PC-9 (cell line): ENCODE results near the gene CD151. TPM values are rescaled to one million over a fixed set of nuclear protein-coding genes. Genes with fewer than 3 reads are reported as not detected.

Experiments used
- BruUV-seq: library from RNA; stranded (reverse); fragments of 400-500 nt; replicated peaks from 2 replicates; lab custom pipeline; 2021; lab: Mats Ljungman, UMichigan
- CTCF ChIA-PET: fragments of 300-600 bp; sonication (Branson Sonifier 250); formaldehyde crosslinking; loops from one replicate; lab custom pipeline; 2022; ENCODE audit warnings: antibody characterized with exemption; lab: Charles Lee
- POLR2A ChIA-PET: fragments of 300-600 bp; sonication (Branson Sonifier 250); formaldehyde crosslinking; loops from one replicate; lab custom pipeline; 2022; ENCODE audit warnings: antibody characterized with exemption; ENCODE audit not compliant: unreplicated experiment; lab: Charles Lee
- DNase-seq, 2 experiments: peaks; one replicate each; pipeline versions ENCODE4 v3.0.0 to v3.0.0-alpha.2; 2015 to 2022; ENCODE audit warnings: mixed read lengths in 1 of 2
- H2AFZ ChIP-seq: fragments of 200-600 bp; sonication (generic); 2 replicates; pipeline ENCODE4 v1.8.1; 2017; ENCODE audit warnings: antibody characterized with exemption
- H3F3A ChIP-seq: fragments of 200-600 bp; sonication (generic); 2 replicates; pipeline ENCODE4 v1.8.1; 2017; ENCODE audit warnings: antibody characterized with exemption, mild to moderate bottlenecking, low read depth; ENCODE audit not compliant: insufficient read depth
- H3K27ac ChIP-seq: fragments of 200-600 bp; sonication (generic); 2 replicates; pipeline ENCODE4 v1.6.1; 2016; ENCODE audit warnings: mixed run types
- H3K27me3 ChIP-seq: fragments of 200-600 bp; sonication (generic); 2 replicates; pipeline ENCODE4 v1.6.1; 2016; ENCODE audit warnings: low read depth, mixed run types; ENCODE audit not compliant: insufficient read depth
- H3K36me3 ChIP-seq: fragments of 200-600 bp; sonication (generic); 2 replicates; pipeline ENCODE4 v1.6.1; 2016; ENCODE audit warnings: low read depth, mixed run types
- H3K4me1 ChIP-seq: fragments of 200-600 bp; sonication (generic); replicated peaks from 2 replicates; pipeline ENCODE4 v1.6.1; 2016; ENCODE audit warnings: mixed run types; ENCODE audit not compliant: insufficient read depth
- H3K4me2 ChIP-seq: fragments of 200-600 bp; sonication (generic); 2 replicates; pipeline ENCODE4 v1.6.1; 2017; ENCODE audit warnings: mixed run types
- H3K4me3 ChIP-seq: fragments of 200-600 bp; sonication (generic); 2 replicates; pipeline ENCODE4 v1.6.1; 2016; ENCODE audit warnings: mixed run types
- H3K79me2 ChIP-seq: fragments of 200-600 bp; sonication (generic); 2 replicates; pipeline ENCODE4 v1.6.1; 2017; ENCODE audit warnings: low read depth, mixed run types
- H3K9me2 ChIP-seq: fragments of 200-600 bp; sonication (generic); 2 replicates; pipeline ENCODE4 v1.8.1; 2017; ENCODE audit warnings: mild to moderate bottlenecking; ENCODE audit not compliant: insufficient read depth
- H3K9me3 ChIP-seq: fragments of 200-600 bp; sonication (generic); 2 replicates; pipeline ENCODE4 v1.8.1; 2016; ENCODE audit warnings: low read depth; ENCODE audit not compliant: insufficient read depth
- H4K20me1 ChIP-seq: fragments of 200-600 bp; sonication (generic); 2 replicates; pipeline ENCODE4 v1.8.1; 2017; ENCODE audit not compliant: insufficient read depth
- EZH2 ChIP-seq: fragments of 200-600 bp; sonication (generic); IDR thresholded peaks from 2 replicates; pipeline ENCODE4 v1.8.0; 2017; ENCODE audit warnings: antibody characterized with exemption, low read depth
- intact Hi-C: fragments of 100-400 bp; cut with micrococcal nuclease; formaldehyde crosslinking; loops from one replicate; pipeline ENCODE4 v1.10.0; 2022; ENCODE audit not compliant: unreplicated experiment
- total RNA-seq: library from RNA; stranded (reverse); gene quantifications from 2 replicates; pipeline ENCODE4 v1.2.3, GENCODE V29; 2021
- TF ChIP-seq, protein P1 (sequence below): fragments of 200-600 bp; sonication (generic); conservative IDR thresholded peaks from 2 replicates; pipeline ENCODE4 v1.6.1; 2017; ENCODE audit warnings: mixed run types, antibody characterized with exemption, mild to moderate bottlenecking, moderate library complexity

CD151 gene
- total RNA-seq, 1 experiment from 2014 or later: 184 TPM

DNA sequence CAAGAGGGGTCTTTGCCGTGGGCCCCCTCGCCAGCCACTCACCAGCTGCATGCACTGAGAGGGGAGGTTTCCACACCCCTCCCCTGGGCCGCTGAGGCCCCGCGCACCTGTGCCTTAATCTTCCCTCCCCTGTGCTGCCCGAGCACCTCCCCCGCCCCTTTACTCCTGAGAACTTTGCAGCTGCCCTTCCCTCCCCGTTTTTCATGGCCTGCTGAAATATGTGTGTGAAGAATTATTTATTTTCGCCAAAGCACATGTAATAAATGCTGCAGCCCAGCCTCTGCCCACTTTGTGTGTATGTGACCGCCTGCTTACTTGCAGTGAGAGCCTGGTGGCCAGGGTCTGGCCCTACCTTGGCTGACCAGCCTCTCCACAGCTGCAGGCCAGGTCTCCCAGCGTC, 7.8 kb upstream of the CD151 start:
- H3F3A ChIP-seq: peaks cover 14% of the 10 kb centered on the region; the same call in 1 of the 2 replicates
- intact Hi-C loops: no loop called here
- BruUV-seq: no TSS peak
- no peak overlapping the region for H2AFZ ChIP-seq
- TF ChIP-seq, protein P1, sequence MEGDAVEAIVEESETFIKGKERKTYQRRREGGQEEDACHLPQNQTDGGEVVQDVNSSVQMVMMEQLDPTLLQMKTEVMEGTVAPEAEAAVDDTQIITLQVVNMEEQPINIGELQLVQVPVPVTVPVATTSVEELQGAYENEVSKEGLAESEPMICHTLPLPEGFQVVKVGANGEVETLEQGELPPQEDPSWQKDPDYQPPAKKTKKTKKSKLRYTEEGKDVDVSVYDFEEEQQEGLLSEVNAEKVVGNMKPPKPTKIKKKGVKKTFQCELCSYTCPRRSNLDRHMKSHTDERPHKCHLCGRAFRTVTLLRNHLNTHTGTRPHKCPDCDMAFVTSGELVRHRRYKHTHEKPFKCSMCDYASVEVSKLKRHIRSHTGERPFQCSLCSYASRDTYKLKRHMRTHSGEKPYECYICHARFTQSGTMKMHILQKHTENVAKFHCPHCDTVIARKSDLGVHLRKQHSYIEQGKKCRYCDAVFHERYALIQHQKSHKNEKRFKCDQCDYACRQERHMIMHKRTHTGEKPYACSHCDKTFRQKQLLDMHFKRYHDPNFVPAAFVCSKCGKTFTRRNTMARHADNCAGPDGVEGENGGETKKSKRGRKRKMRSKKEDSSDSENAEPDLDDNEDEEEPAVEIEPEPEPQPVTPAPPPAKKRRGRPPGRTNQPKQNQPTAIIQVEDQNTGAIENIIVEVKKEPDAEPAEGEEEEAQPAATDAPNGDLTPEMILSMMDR: no peak
- TF ChIP-seq EZH2: no peak
- H3K9me3 ChIP-seq: no peaks in the 10 kb centered on the region
- peaks cover 26% of the 10 kb centered on the region for H4K20me1 ChIP-seq
- peak overlapping the region; percentile 84 for H3K4me2 ChIP-seq
- H3K4me1 ChIP-seq: peaks cover 33% of the 10 kb centered on the region
- H3K79me2 ChIP-seq: peaks cover 19% of the 10 kb centered on the region
- no peaks in the 10 kb centered on the region for H3K27me3 ChIP-seq
- CTCF ChIA-PET: no interaction called here
- H3K9me2 ChIP-seq: no peaks in the 10 kb centered on the region
- POLR2A ChIA-PET: no interaction called here
- H3K36me3 ChIP-seq: no peaks in the 10 kb centered on the region
- H3K27ac ChIP-seq: no peak overlapping the region
- H3K4me3 ChIP-seq: no peak overlapping the region
- peak in 1 of 2 experiments; percentile 0 for DNase-seq

DNA sequence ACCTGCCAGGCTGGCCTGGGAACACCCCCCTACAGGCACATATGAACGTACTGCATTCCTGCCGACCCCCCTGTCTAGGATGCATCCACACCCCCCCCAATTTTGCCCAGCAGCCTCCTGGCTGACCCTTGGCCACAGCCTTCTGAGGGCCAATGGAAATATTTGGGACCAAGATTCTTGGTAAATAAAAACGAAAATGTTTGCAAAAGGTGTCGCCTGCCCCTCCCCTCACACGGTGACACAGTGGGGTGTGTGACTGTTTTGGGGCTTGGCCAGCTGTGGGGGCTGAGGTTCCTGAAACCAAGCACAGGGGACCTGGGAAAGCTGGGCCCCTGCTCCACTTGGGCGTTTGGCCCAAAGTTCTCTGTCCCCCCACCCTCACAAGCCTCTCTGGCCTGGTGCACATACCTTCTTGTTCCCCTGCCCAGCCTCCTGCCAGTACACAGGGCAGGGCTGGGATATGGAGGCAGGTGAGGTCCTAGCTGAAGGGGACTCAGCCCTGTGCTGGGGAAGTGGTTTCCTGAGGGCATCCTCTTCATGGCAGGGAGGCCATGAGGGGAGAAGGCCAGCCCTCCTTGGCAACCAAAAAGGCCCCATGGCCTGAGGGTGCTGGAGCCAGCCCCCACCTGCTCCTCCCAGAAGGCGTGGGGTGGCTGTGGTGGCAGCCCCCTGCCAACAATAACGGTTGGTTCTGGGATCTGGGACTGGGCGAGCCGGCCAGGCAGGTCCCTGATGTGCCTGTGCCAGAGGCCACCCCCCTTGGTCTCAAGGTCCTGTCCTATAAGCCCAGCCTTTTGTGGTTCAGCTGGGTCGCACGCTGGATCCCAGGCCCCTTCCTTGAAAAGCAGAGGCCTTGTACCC, 7.2 kb upstream of the CD151 start:
- Histone ChIP-seq H3K79me2 (peaks cover 13% of the 10 kb centered on the region), H3K9me3 (no peaks in the 10 kb centered on the region), H3K4me3 (no peak overlapping the region), H3K36me3 (no peaks in the 10 kb centered on the region), H4K20me1 (peaks cover 21% of the 10 kb centered on the region), H3K27me3 (no peaks in the 10 kb centered on the region), H3K27ac (peak overlapping the region; percentile 44), H2AFZ (no peak overlapping the region), H3K4me1 (peaks cover 32% of the 10 kb centered on the region), H3K4me2 (peak overlapping the region; percentile 84), H3K9me2 (no peaks in the 10 kb centered on the region), H3F3A (peaks cover 11% of the 10 kb centered on the region; the same call in 1 of the 2 replicates)
- ChIA-PET CTCF (no interaction called here), POLR2A (no interaction called here)
- peak; percentile 56 to 58 for DNase-seq
- intact Hi-C loops: no loop called here
- no TSS peak for BruUV-seq
- TF ChIP-seq EZH2: no peak
- TF ChIP-seq, protein P1: no peak

DNA sequence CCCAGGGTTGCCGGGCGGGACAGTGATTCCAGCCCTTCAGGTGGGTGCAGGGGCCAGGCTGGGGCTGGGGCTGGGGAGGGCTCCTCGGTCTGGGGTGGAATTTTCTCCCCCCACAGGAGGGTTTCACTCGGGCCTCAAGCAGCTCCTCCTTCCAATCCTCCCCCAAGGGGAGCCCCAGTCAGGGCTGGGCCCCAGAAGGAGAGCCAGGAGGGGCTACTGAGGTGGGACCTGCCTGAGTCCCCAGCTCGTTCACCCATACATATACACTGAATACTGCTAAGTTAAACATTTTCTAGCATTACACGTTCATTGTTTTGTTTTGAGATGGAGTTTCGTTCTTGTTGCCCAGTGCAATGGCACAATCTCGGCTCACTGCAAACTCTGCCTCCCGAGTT, 6.5 kb upstream of the CD151 start:
- Histone ChIP-seq H3K4me1 (peaks cover 27% of the 10 kb centered on the region), H3K79me2 (peaks cover 9% of the 10 kb centered on the region), H3K4me2 (peak overlapping the region; percentile 84), H2AFZ (no peak overlapping the region), H3K9me3 (no peaks in the 10 kb centered on the region), H3K27me3 (no peaks in the 10 kb centered on the region), H3F3A (peaks cover 8% of the 10 kb centered on the region; the same call in 1 of the 2 replicates), H3K4me3 (peak overlapping the region; percentile 57; the same call in 1 of the 2 replicates), H3K9me2 (no peaks in the 10 kb centered on the region), H3K36me3 (no peaks in the 10 kb centered on the region), H4K20me1 (peaks cover 16% of the 10 kb centered on the region), H3K27ac (no peak overlapping the region)
- TF ChIP-seq, protein P1: no peak
- no peak for TF ChIP-seq EZH2
- intact Hi-C loops: no loop called here
- POLR2A ChIA-PET: no interaction called here
- DNase-seq: peak in 1 of 2 experiments; percentile 16
- CTCF ChIA-PET: no interaction called here
- BruUV-seq: no TSS peak
